ENCODE results near the gene CCDC102B. TPM values are rescaled to one million over a fixed set of nuclear protein-coding genes. Genes with fewer than 3 reads are reported as not detected.

The CCDC102B gene
- polyA plus RNA-seq, 4 donors, result 4.1 to 8.5 (median 7.7) TPM

GRCh38 chr18:68887410-68887809 is 89.5 kb downstream of the CCDC102B start:
- DNase-seq (ENCODE audit: low read depth in 4 of 4, low spot score in 3 of 4), result no peak

- no peak for DNase-seq (ENCODE audit: low read depth in 4 of 4, low spot score in 3 of 4)
Observed at GRCh38 chr18:68893354-68893753, 95.5 kb downstream of the CCDC102B start.

GRCh38 chr18:68897286-68897685 is 99.4 kb downstream of the CCDC102B start:
- no peak for DNase-seq (ENCODE audit: low read depth in 4 of 4, low spot score in 3 of 4)

GRCh38 chr18:68909579-68909978 is 111.7 kb downstream of the CCDC102B start:
- no peak for DNase-seq (ENCODE audit: low read depth in 4 of 4, low spot score in 3 of 4)

- DNase-seq (ENCODE audit: low read depth in 4 of 4, low spot score in 3 of 4), result no peak
Observed at GRCh38 chr18:68915061-68915460, 117.2 kb downstream of the CCDC102B start.

- no peak for DNase-seq (ENCODE audit: low read depth in 4 of 4, low spot score in 3 of 4)
Observed at GRCh38 chr18:68916734-68917133, 118.9 kb downstream of the CCDC102B start.

- DNase-seq (ENCODE audit: low read depth in 4 of 4, low spot score in 3 of 4), result no peak
Observed at GRCh38 chr18:68918216-68918615, 120.3 kb downstream of the CCDC102B start.

- no peak for DNase-seq (ENCODE audit: low read depth in 4 of 4, low spot score in 3 of 4)
Observed at GRCh38 chr18:68919900-68920299, 122.0 kb downstream of the CCDC102B start.

- no peak for DNase-seq (ENCODE audit: low read depth in 4 of 4, low spot score in 3 of 4)
Observed at GRCh38 chr18:68922392-68922791, 124.5 kb downstream of the CCDC102B start.

GRCh38 chr18:68925268-68925667 is 127.4 kb downstream of the CCDC102B start:
- DNase-seq (ENCODE audit: low read depth in 4 of 4, low spot score in 3 of 4), result no peak

- no peak for DNase-seq (ENCODE audit: low read depth in 4 of 4, low spot score in 3 of 4)
Observed at GRCh38 chr18:68928762-68929675, 131.1 kb downstream of the CCDC102B start.

GRCh38 chr18:68935686-68936085 is 137.8 kb downstream of the CCDC102B start:
- no peak for DNase-seq (ENCODE audit: low read depth in 4 of 4, low spot score in 3 of 4)

GRCh38 chr18:68937029-68937599 is 139.2 kb downstream of the CCDC102B start:
- DNase-seq (ENCODE audit: low read depth in 4 of 4, low spot score in 3 of 4), result no peak

GRCh38 chr18:68940039-68940438 is 142.2 kb downstream of the CCDC102B start:
- no peak for DNase-seq (ENCODE audit: low read depth in 4 of 4, low spot score in 3 of 4)

- no peak for DNase-seq (ENCODE audit: low read depth in 4 of 4, low spot score in 3 of 4)
Observed at GRCh38 chr18:68940754-68941153, 142.9 kb downstream of the CCDC102B start.

- no peak for DNase-seq (ENCODE audit: low read depth in 4 of 4, low spot score in 3 of 4)
Observed at GRCh38 chr18:68942230-68942629, 144.3 kb downstream of the CCDC102B start.

GRCh38 chr18:68943861-68944260 is 146.0 kb downstream of the CCDC102B start:
- peak in 1 of 4 donors; percentile 18 for DNase-seq (ENCODE audit: low read depth in 4 of 4, low spot score in 3 of 4)

GRCh38 chr18:68944330-68944729 is 146.4 kb downstream of the CCDC102B start:
- no peak for DNase-seq (ENCODE audit: low read depth in 4 of 4, low spot score in 3 of 4)

- DNase-seq (ENCODE audit: low read depth in 4 of 4, low spot score in 3 of 4), result no peak
Observed at GRCh38 chr18:68944826-68945225, 146.9 kb downstream of the CCDC102B start.

GRCh38 chr18:68948622-68949021 is 150.7 kb downstream of the CCDC102B start:
- no peak for DNase-seq (ENCODE audit: low read depth in 4 of 4, low spot score in 3 of 4)

- no peak for DNase-seq (ENCODE audit: low read depth in 4 of 4, low spot score in 3 of 4)
Observed at GRCh38 chr18:68954738-68955137, 156.9 kb downstream of the CCDC102B start.

GRCh38 chr18:68956650-68957049 is 158.8 kb downstream of the CCDC102B start:
- DNase-seq (ENCODE audit: low read depth in 4 of 4, low spot score in 3 of 4), result no peak

Data from left renal pelvis (tissue), 4 donors.